K562 (cell line): ENCODE data around the gene RBM4B. TPM values are rescaled to one million over a fixed set of nuclear protein-coding genes. Genes with fewer than 3 reads are reported as not detected.
A peak's percentile ranks its signal among the peaks of the same experiment; 100 is the strongest.

Experiments used
- CCNT2 ChIP-seq: IDR thresholded peaks from 2 replicates; pipeline ENCODE4 v1.6.1; 2011; ENCODE audit warnings: borderline replicate concordance, low read depth, mild to moderate bottlenecking, moderate library complexity, mixed read lengths, low read length; ENCODE audit not compliant: insufficient read length; ENCODE audit errors: extremely low read depth
- CTBP1 ChIP-seq: fragments of 450-650 bp; IDR thresholded peaks from 2 replicates; pipeline ENCODE4 v1.6.1; 2016; ENCODE audit warnings: borderline replicate concordance
- DPF2 ChIP-seq: fragments of 450-650 bp; IDR thresholded peaks from 2 replicates; pipeline ENCODE4 v1.6.1; 2016
- EP300 ChIP-seq: IDR thresholded peaks from 2 replicates; pipeline ENCODE4 v1.6.1; 2012; ENCODE audit warnings: low read length, improper control_type of control experiment
- FOSL1 ChIP-seq: fragments of 200-800 bp; sonication (Bioruptor generic); conservative IDR thresholded peaks from 2 replicates; pipeline ENCODE4 v1.6.1; 2016; ENCODE audit warnings: missing genetic modification characterization, missing compliant biosample characterization
- HOXB6 ChIP-seq: fragments of 250-450 bp; sonication (Bioruptor Pico); IDR thresholded peaks from 2 replicates; pipeline ENCODE4 v1.5.1; 2022; ENCODE audit warnings: mild to moderate bottlenecking, borderline replicate concordance
- MEF2A ChIP-seq: IDR thresholded peaks from 2 replicates; pipeline ENCODE4 v1.6.1; 2011; ENCODE audit warnings: low read depth, mild to moderate bottlenecking, low read length, moderate library complexity; ENCODE audit not compliant: control insufficient read depth
- NCOA4 ChIP-seq: fragments of 450-650 bp; IDR thresholded peaks from 2 replicates; pipeline ENCODE4 v1.6.1; 2018; ENCODE audit warnings: mild to moderate bottlenecking; ENCODE audit not compliant: partially characterized antibody
- PBX2 ChIP-seq, 2 experiments: IDR thresholded peaks in 1 of 2; conservative IDR thresholded peaks in 1 of 2; 2 replicates each; pipeline ENCODE4 v1.6.1; 2016; ENCODE audit warnings: low read depth in 2 of 2, mild to moderate bottlenecking in 1 of 2, missing compliant biosample characterization in 1 of 2, missing genetic modification characterization in 1 of 2, moderate library complexity in 1 of 2
- PHF21A ChIP-seq: fragments of 450-650 bp; IDR thresholded peaks from 2 replicates; pipeline ENCODE4 v1.6.1; 2017; ENCODE audit warnings: low read depth, borderline replicate concordance
- SMAD2 ChIP-seq: fragments of 150-350 bp; IDR thresholded peaks from 2 replicates; pipeline ENCODE4 v1.6.1; 2014; ENCODE audit warnings: low read depth, mild to moderate bottlenecking, low read length
- TRIM28 ChIP-seq: fragments of 450-650 bp; IDR thresholded peaks from 2 replicates; pipeline ENCODE4 v1.6.1; 2017
- YBX1 ChIP-seq: fragments of 450-650 bp; IDR thresholded peaks from 2 replicates; pipeline ENCODE4 v1.7.1; 2016; ENCODE audit warnings: mild to moderate bottlenecking
- ZBTB11 ChIP-seq, 3 experiments: fragments of 200-800 bp in 1 of 3; fragments of 250-450 bp in 1 of 3; fragments of 450-650 bp in 1 of 3; sonication (Bioruptor Pico) in 1 of 3; sonication (Bioruptor generic) in 1 of 3; formaldehyde crosslinking in 1 of 3; IDR thresholded peaks; 2 replicates each; pipeline versions ENCODE4 v1.6.1 to v1.8.0; 2016 to 2022; ENCODE audit warnings: mild to moderate bottlenecking in 2 of 3, missing genetic modification characterization in 2 of 3, missing compliant biosample characterization in 1 of 3, moderate library complexity in 1 of 3
- ZBTB12 ChIP-seq: fragments of 250-450 bp; sonication (Bioruptor Pico); IDR thresholded peaks from 2 replicates; pipeline ENCODE4 v1.4.0; 2020
- ZNF263 ChIP-seq: sonication (generic); formaldehyde crosslinking; IDR thresholded peaks from 2 replicates; pipeline ENCODE4 v1.8.0; 2022; ENCODE audit warnings: mild to moderate bottlenecking, missing genetic modification reagents, borderline replicate concordance
- ZNF696 ChIP-seq: fragments of 250-450 bp; sonication (Bioruptor Pico); conservative IDR thresholded peaks from 2 replicates; pipeline ENCODE4 v1.4.0; 2020; ENCODE audit warnings: mild to moderate bottlenecking, moderate library complexity
- polyA plus RNA-seq, 8 experiments: library from polyadenylated mRNA; depleted of rRNA in 4 of 8; stranded (reverse) in 5 of 8; unstranded in 3 of 8; fragments of >200 nt; fragmentation: Nextera tagmentation in 2 of 8; fragmentation: Illumina TruSeq in 1 of 8; extraction: Ambion mirVana in 2 of 8; extraction: Trizol in 1 of 8; gene quantifications; 2 replicates each; pipeline versions ENCODE4 v1.2.1 to v1.2.3, GENCODE V29; 2011 to 2014; ENCODE audit warnings: inconsistent platforms in 1 of 8, missing spikeins in 1 of 8
- total RNA-seq, 7 experiments: library from RNA; depleted of rRNA in 6 of 7; stranded (reverse); fragments of >200 nt in 6 of 7; fragmentation: Illumina TruSeq in 2 of 7; extraction: Trizol in 2 of 7; gene quantifications; 2 replicates each; pipeline versions ENCODE4 v1.2.1 to v1.2.3, GENCODE V29; 2011 to 2021; ENCODE audit warnings: low replicate concordance in 1 of 7
- TF ChIP-seq, protein P1 (sequence below): fragments of 450-650 bp; formaldehyde crosslinking; IDR thresholded peaks from 2 replicates; pipeline ENCODE4 v1.4.0; 2020; ENCODE audit warnings: mild to moderate bottlenecking, mixed read lengths

Gene RBM4B
- total and polyA plus RNA-seq, 9 of the 15 experiments (the other 6 are each of a cell fraction or from before 2014, with no cell fraction given): 14.6 to 39.9 (median 23.3) TPM

DNA sequence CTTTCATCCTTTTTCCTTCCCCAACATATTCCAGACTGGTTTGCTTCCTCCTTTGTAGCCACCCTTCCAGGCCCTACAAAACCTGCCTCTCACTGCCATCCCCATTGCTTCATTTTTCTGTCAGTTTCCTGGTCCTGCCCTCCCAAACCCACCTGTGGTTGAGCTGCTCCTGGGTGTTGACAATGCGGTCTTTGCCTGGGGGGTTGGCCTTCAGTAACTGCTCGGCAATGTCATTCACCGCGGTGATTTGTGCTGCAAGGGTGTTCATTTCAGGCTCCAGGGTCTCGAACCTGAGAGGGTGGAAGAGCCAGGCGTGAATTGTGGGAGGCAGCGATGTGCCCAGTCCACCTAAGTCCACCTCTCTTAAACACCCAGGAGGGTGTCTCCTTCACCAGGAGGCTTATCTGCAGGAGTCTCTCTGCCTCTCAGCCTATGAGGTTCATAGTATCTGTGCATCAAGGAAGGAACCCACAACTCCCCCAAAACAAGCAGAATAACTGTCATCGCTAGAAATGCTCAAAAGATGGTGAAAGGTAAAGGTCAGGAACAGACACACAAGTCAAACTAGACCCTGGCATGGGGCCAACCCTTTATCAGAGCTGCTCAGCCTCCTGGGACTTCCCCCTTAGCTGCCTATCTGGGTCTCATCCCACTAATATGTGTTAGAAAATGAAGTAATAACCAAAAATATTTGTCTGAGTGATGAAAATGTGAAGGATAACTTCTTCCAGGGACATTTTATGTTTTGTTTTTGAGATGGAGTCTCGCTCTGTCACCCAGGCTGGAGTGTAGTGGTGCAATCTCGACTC is 23.9 kb upstream of the RBM4B start (continued):
- no peak for TF ChIP-seq PBX2 (CRISPR knock-in tag; IDR thresholded peaks at IDR 0.05; ENCODE audit: low read depth)
- TF ChIP-seq PBX2 (tag; conservative IDR thresholded peaks at IDR 0.05; ENCODE audit: low read depth): peak; percentile 89
- TF ChIP-seq HOXB6 (CRISPR knock-in tag): no peak
- peak; percentile 28; the same call in 1 of the 2 replicates for TF ChIP-seq PHF21A
- no peak for TF ChIP-seq ZNF696 (CRISPR knock-in tag)
- TF ChIP-seq, protein P1, sequence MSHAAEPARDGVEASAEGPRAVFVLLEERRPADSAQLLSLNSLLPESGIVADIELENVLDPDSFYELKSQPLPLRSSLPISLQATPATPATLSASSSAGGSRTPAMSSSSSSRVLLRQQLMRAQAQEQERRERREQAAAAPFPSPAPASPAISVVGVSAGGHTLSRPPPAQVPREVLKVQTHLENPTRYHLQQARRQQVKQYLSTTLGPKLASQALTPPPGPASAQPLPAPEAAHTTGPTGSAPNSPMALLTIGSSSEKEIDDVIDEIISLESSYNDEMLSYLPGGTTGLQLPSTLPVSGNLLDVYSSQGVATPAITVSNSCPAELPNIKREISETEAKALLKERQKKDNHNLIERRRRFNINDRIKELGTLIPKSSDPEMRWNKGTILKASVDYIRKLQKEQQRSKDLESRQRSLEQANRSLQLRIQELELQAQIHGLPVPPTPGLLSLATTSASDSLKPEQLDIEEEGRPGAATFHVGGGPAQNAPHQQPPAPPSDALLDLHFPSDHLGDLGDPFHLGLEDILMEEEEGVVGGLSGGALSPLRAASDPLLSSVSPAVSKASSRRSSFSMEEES: no peak
- peak; percentile 95 for TF ChIP-seq DPF2
- 0 out of 6 replicates have a peak, but pooled peaks of 1 of the 3 experiments have one; percentile 20 for TF ChIP-seq ZBTB11 (CRISPR knock-in tag; IDR thresholded peaks at IDR 0.05)
- no peak for TF ChIP-seq NCOA4
- TF ChIP-seq CTBP1: peak; percentile 99
- TF ChIP-seq CCNT2: no peak
- no peak for TF ChIP-seq YBX1
- TF ChIP-seq EP300: peak; percentile 96
- 0 out of 2 replicates have a peak, but pooled peaks have one; percentile 62 for TF ChIP-seq MEF2A
- no peak for TF ChIP-seq SMAD2
- TF ChIP-seq TRIM28: peak; percentile 28; the same call in 1 of the 2 replicates
- no peak; the same call in 1 of the 2 replicates for TF ChIP-seq ZNF263 (CRISPR knock-in tag)
- TF ChIP-seq ZBTB12 (CRISPR knock-in tag): no peak
- TF ChIP-seq FOSL1 (tag): no peak
